ENCODE measurements around the gene RAB11FIP4.

GRCh38 chr17:31408586-31408985, 17.1 kb downstream of the RAB11FIP4 start:
- TF ChIP-seq CTCF (IDR thresholded peaks at IDR 0.05) (no peak), POLR2A (IDR thresholded peaks at IDR 0.05) (no peak), POLR2AphosphoS5 (IDR thresholded peaks at IDR 0.05) (no peak), EP300 (IDR thresholded peaks at IDR 0.05; ENCODE audit: low read depth) (no peak)

All from transverse colon (tissue), 4 donors.